Ishikawa (cell line): ENCODE data around the gene FKBP15.

Experiments used
- CEBPB ChIP-seq: IDR thresholded peaks from 2 replicates; pipeline ENCODE4 v1.6.1; 2012
- CREB1 ChIP-seq: IDR thresholded peaks from 2 replicates; pipeline ENCODE4 v1.6.1; 2012; ENCODE audit warnings: low read depth
- EGR1 ChIP-seq: IDR thresholded peaks from 2 replicates; pipeline ENCODE4 v1.6.1; 2012
- EP300 ChIP-seq: IDR thresholded peaks from 2 replicates; pipeline ENCODE4 v1.6.1; 2012; ENCODE audit warnings: borderline replicate concordance
- FOXM1 ChIP-seq: IDR thresholded peaks from 2 replicates; pipeline ENCODE4 v1.6.1; 2012; ENCODE audit warnings: low read depth, borderline replicate concordance
- NFIC ChIP-seq: IDR thresholded peaks from 2 replicates; pipeline ENCODE4 v1.6.1; 2012
- RAD21 ChIP-seq: IDR thresholded peaks from 2 replicates; pipeline ENCODE4 v1.6.1; 2012; ENCODE audit warnings: low read depth
- TAF1 ChIP-seq: IDR thresholded peaks from 2 replicates; pipeline ENCODE4 v1.6.1; 2012; ENCODE audit warnings: low read depth, mild to moderate bottlenecking
- TCF12 ChIP-seq: IDR thresholded peaks from 2 replicates; pipeline ENCODE4 v1.6.1; 2012; ENCODE audit warnings: low read depth
- TEAD4 ChIP-seq: IDR thresholded peaks from 2 replicates; pipeline ENCODE4 v1.6.1; 2012
- YY1 ChIP-seq: IDR thresholded peaks from 2 replicates; pipeline ENCODE4 v1.6.1; 2012; ENCODE audit warnings: low read depth
- ZBTB7A ChIP-seq: IDR thresholded peaks from 2 replicates; pipeline ENCODE4 v1.6.1; 2012; ENCODE audit warnings: low read depth
- TF ChIP-seq, protein P1 (sequence below): IDR thresholded peaks from 2 replicates; pipeline ENCODE4 v1.6.1; 2012
- TF ChIP-seq, protein P2 (sequence below): IDR thresholded peaks from 2 replicates; pipeline ENCODE4 v1.6.1; 2012; ENCODE audit warnings: low read depth, mild to moderate bottlenecking
- TF ChIP-seq, protein P3 (sequence below): IDR thresholded peaks from 2 replicates; pipeline ENCODE4 v1.6.1; 2012

Gene FKBP15

DNA sequence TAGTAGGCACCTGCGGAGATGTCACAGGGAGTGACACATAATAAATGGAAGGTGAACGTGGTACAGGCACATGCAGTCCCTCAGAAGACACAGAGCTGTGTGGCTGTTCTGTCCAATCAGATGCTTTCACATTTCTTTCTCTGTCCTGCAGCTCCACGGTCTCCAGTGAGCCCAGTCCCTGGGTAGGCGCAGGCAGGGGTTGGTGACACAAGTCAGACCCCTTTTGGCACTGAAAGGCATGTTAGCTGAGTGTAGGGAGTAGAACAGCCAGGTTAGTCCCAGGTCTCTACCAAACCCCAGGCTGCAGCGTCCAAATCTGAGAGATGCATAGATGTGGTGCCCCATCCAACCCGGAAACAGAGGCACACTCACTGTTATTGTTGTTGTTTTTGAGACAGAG lies 67.5 kb downstream of the FKBP15 start:
- TF ChIP-seq EGR1: no peak
- no peak for TF ChIP-seq ZBTB7A
- TF ChIP-seq YY1: no peak
- TF ChIP-seq, protein P1, sequence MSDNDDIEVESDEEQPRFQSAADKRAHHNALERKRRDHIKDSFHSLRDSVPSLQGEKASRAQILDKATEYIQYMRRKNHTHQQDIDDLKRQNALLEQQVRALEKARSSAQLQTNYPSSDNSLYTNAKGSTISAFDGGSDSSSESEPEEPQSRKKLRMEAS: no peak
- no peak for TF ChIP-seq TAF1
- TF ChIP-seq CREB1: no peak
- TF ChIP-seq FOXM1: no peak

DNA sequence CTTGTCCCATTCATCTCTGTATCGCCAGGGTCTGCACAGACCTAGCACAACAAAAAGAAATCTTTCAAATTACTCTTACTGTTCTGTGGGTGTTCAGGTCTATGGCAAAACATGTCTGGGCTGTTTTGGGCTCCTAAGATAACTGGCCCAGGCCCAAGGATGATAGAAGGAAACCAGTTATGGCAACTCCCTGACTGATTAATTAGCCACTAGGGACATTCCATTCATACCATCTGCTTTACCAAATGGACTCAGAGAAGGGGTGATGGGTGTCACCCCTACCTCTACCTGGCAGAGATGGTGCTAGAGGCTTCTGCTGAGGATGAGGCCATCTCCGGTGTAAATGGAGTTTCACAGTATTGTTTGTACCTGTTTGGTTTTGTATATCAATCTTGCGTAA lies 68.4 kb downstream of the FKBP15 start:
- TF ChIP-seq CREB1 (no peak), TEAD4 (no peak), RAD21 (no peak), CEBPB (no peak), YY1 (no peak), TAF1 (no peak), FOXM1 (no peak)
- TF ChIP-seq, protein P2, sequence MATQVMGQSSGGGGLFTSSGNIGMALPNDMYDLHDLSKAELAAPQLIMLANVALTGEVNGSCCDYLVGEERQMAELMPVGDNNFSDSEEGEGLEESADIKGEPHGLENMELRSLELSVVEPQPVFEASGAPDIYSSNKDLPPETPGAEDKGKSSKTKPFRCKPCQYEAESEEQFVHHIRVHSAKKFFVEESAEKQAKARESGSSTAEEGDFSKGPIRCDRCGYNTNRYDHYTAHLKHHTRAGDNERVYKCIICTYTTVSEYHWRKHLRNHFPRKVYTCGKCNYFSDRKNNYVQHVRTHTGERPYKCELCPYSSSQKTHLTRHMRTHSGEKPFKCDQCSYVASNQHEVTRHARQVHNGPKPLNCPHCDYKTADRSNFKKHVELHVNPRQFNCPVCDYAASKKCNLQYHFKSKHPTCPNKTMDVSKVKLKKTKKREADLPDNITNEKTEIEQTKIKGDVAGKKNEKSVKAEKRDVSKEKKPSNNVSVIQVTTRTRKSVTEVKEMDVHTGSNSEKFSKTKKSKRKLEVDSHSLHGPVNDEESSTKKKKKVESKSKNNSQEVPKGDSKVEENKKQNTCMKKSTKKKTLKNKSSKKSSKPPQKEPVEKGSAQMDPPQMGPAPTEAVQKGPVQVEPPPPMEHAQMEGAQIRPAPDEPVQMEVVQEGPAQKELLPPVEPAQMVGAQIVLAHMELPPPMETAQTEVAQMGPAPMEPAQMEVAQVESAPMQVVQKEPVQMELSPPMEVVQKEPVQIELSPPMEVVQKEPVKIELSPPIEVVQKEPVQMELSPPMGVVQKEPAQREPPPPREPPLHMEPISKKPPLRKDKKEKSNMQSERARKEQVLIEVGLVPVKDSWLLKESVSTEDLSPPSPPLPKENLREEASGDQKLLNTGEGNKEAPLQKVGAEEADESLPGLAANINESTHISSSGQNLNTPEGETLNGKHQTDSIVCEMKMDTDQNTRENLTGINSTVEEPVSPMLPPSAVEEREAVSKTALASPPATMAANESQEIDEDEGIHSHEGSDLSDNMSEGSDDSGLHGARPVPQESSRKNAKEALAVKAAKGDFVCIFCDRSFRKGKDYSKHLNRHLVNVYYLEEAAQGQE: no peak
- TF ChIP-seq, protein P1: no peak

DNA sequence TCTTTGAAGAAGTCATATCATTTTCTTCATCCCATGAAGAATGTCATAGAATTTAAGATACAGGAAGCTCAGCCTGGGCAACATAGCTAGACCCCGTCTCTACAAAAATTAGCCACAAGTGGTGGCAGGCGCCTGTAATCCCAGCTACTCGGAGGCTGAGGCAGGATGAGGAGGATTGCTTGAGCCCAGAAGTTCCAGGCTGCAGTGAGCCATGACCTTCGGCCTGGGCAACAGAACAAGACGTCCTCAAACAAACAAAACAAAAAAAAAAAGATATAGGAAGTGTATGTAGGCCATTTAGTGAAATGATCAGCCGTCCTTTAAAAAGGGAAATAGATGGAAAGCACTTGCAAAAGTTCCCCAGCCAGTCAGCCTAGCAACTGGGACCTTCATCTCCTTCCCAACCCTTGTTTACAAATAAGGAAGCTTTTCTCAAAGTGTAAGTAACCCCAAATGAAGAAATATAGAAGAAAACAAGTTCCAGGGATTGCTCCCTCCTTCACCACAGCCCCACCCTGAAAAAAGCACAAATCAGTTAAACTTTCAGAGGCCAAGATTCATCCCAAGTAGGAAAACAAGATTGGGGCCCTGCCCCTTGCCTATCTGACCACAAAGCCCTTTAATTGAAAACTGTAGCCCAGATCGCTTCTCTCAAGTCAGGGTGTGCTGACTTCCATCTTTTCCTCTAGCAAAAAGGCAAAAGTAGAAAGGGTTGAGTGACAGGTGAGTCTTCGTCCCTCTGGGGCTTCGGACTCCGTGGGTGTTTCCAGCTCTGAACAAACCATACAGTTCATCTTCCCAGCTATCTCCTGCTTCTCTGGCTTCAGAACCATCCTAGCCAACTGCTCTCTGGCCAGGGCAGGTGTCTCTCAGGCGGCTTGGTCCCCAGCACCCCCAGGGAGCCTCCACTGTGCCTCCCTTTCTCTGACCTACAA lies 69.1 kb downstream of the FKBP15 start:
- TF ChIP-seq EP300 (no peak), FOXM1 (no peak)

DNA sequence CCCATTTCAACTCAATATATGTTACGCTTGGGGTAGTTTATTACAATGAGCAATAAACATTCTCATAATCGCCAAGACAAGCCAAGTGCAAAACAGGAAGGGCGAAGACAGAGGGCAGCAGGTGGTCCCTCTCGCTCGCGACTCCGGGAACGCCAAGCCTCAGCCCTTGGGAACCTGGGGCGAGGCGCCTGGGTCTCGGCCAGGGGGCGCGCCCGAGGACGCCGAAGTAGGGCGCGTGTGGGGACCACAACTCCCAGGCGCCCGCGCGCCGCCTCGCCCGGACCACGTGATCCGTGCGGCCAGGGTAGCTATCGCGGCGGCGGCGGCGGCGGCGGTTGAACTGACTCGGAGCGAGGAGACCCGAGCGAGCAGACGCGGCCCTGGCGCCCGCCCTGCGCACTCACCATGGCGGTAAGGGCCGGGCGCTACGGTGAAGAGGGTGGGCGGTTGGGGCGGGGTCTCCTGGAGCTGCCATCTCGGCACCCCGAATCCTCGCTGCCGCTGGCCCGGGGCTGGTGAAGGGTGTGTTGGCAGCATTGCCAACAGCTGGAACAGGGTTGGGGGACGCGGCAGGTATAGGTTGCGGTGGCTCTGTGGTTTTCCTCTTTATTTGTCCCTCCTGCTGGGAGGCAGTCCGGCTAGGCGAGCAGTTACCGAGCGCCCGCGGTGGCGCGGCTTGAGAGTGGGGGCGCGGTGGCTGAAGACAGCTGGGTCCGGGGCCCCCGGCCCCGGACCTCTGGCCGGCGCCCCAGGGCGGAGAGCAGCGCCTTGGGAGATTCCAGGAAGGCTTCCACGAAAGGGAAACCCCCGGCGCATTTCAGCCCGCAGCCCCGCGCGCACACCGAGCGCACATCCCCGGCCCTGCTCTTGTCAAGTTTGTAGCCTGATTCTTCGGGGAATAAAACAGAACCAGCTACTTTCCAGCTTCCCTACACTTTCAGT lies 70.1 kb downstream of the FKBP15 start, which contains the start of gene SLC31A2:
Gene SLC31A2, plus strand, starts transcription at position 338 of the 942 bp plus-strand sequence. Its CDS starts 68 bp downstream, at position 406.
- TF ChIP-seq ZBTB7A: 0 out of 2 replicates have a peak, but pooled peaks have one; percentile 54
- TF ChIP-seq CEBPB: no peak
- TF ChIP-seq, protein P2: no peak
- no peak for TF ChIP-seq FOXM1
- no peak; the same call in 1 of the 2 replicates for TF ChIP-seq EP300
- 0 out of 2 replicates have a peak, but pooled peaks have one; percentile 4 for TF ChIP-seq TEAD4
- peak; percentile 65 for TF ChIP-seq YY1
- TF ChIP-seq, protein P1: peak; percentile 51
- TF ChIP-seq TCF12: peak; percentile 45; the same call in 1 of the 2 replicates
- TF ChIP-seq TAF1: 0 out of 2 replicates have a peak, but pooled peaks have one; percentile 47
- no peak for TF ChIP-seq CREB1
- peak; percentile 6; the same call in 1 of the 2 replicates for TF ChIP-seq RAD21
- TF ChIP-seq, protein P3, sequence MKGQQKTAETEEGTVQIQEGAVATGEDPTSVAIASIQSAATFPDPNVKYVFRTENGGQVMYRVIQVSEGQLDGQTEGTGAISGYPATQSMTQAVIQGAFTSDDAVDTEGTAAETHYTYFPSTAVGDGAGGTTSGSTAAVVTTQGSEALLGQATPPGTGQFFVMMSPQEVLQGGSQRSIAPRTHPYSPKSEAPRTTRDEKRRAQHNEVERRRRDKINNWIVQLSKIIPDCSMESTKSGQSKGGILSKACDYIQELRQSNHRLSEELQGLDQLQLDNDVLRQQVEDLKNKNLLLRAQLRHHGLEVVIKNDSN: peak; percentile 97
- TF ChIP-seq NFIC: peak; percentile 56; the same call in 1 of the 2 replicates

DNA sequence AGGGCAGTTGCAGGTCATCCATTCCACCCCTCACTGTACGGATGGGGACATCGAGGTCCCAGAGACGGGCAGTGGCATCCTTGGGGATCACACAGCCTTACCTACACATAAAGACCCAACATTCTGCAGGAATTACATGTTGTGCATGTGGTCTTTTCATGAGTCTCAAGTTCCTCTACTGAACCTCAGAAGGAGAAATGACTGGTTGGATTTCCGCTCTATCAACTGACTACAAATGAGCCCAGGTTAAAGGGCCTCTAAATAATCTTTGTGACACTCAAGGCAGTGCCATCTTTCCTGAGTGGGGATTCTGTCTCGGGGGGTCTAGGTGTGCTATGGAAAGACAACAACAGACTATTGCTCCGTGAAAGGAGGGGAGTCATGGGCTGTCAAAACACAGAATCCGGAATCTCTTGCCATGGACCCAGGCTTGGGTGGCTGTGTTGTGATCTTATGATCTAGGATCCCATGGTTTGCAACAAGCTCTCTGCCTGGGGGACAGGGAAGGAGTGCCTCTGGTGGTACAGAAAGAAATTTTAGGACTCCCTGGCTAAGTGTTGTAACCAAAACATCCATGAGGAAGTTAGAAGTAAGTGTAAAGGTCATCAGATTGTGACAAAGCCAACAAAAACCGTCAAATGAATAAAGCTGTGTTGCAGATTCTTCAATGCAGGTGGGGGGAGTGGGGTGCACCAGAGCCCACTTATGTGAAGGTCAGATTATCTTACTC lies 72.1 kb downstream of the FKBP15 start:
- TF ChIP-seq, protein P1: no peak
- TF ChIP-seq TAF1: no peak
